ENCODE data around the gene TMOD4. TPM values are rescaled to one million over a fixed set of nuclear protein-coding genes. Genes with fewer than 3 reads are reported as not detected.
"Not testable (repeated sequence)": the region's sequence is repeated elsewhere in the genome, so short reads cannot be mapped to it uniquely, and the experiment has no call there.

Gene TMOD4
- total and polyA plus RNA-seq, 8 donors: 0.47 to 0.81 (median 0.56) TPM; not detected in 4

DNA sequence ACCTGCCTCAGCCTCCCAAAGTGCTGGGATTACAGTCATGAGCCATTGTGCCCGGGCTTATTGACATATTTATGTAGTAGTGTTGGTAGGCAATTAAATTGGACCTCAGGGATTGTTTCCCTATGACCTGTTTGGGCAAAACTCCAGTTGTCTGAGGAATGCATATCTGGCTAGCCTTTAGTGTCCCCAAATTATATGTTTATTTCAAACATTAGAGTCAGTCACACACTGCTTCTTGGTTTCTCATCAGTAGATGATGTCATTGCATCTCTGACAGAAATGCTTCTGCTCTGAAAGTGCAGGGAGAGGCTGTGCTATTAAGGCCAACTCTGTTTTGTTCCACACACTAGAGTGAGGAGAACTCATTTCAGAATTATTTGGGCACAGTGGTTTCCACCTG is 35.0 kb upstream of the TMOD4 start:
- Histone ChIP-seq H3K27ac (no peak overlapping the region), H3K4me1 (no peaks in the 10 kb centered on the region)
- ATAC-seq: no peak

DNA sequence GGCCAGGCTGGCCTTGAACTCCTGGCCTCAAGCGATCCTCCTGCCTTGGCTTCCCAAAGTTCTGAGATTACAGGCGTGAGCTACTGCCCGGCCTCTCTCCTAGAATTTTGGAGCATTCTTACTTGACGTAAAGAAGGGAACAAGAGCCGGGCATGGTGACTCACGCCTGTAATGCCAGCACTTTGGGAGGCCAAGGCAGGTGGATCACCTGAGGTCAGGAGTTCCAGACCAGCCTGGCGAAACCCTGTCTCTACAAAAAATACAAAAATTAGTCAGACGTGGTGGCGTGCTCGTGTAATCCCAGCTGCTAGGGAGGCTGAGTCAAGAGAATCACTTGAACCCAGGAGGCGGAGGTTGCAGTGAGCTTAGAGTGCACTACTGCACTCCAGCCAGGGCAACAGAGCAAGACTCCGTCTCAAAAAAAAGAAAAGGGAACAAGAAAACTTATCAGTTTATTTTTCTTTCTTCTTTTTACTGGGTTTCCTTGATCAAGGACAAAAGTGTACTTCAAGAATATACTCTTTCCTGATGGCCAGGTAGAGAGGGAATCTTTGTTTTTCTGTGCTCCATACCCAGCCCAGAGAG is 29.7 kb upstream of the TMOD4 start:
- DNase-seq; H3K27me3 ChIP-seq; FAIRE-seq; H3K9me3 ChIP-seq; H3K4me3 ChIP-seq; H3K27ac ChIP-seq; intact Hi-C loops (cut with DNase I); H3K4me1 ChIP-seq; H3K36me3 ChIP-seq; ATAC-seq: not testable (repeated sequence)
- WGBS, 2 donors: 94 to 97% methylated on average over 11 to 12 of the region's 12 CpGs

More for the DNA sequence above, 35.0 kb upstream of the TMOD4 start:
- no peaks in the 10 kb centered on the region for H3K27me3 ChIP-seq
- intact Hi-C loops (cut with DNase I): no loop called here
- H3K36me3 ChIP-seq: peaks cover 0 to 9% (median 0%) of the 10 kb centered on the region in 3 donors
- WGBS, 2 donors: 64 to 68% methylated on average over 1 of the region's 1 CpG
- FAIRE-seq (no peak), DNase-seq (no peak)
- H3K9me3 ChIP-seq: no peaks in the 10 kb centered on the region
- no peak overlapping the region for H3K4me3 ChIP-seq
- TF ChIP-seq, protein P1, sequence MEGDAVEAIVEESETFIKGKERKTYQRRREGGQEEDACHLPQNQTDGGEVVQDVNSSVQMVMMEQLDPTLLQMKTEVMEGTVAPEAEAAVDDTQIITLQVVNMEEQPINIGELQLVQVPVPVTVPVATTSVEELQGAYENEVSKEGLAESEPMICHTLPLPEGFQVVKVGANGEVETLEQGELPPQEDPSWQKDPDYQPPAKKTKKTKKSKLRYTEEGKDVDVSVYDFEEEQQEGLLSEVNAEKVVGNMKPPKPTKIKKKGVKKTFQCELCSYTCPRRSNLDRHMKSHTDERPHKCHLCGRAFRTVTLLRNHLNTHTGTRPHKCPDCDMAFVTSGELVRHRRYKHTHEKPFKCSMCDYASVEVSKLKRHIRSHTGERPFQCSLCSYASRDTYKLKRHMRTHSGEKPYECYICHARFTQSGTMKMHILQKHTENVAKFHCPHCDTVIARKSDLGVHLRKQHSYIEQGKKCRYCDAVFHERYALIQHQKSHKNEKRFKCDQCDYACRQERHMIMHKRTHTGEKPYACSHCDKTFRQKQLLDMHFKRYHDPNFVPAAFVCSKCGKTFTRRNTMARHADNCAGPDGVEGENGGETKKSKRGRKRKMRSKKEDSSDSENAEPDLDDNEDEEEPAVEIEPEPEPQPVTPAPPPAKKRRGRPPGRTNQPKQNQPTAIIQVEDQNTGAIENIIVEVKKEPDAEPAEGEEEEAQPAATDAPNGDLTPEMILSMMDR (IDR thresholded peaks at IDR 0.05): no peak

DNA sequence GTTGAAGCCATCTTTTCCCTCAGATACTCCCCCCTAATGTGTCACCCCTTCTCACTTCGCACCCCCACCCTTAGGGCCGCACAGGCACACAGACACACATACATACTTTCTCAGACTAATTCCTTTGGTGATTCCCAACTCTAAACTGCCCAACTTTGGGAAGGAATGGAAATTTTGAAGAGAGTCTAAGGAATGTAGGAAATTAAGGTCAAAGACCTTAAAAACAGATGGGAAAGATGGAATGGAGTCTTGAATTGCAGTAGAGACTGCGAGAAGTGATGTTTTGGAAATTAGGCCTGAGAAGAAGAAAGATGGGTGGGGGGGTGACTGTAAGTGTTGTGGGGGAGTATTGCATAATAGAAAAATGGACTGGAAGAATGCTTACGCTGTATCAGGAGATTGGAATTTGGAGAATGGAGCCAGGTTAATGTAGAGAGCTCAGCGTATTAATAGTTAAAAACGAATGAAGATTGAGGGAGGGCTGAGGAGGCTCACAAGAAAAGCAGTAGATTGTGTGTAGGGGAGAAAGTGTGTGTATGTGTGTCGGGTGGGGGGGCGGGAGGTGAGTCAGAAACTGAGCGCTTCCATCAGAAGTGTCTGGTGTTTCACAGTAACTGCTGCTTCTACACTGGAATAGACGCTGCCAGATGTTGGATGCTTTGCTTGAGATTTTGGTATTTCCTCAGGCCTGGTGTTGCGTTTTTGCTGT is 24.2 kb upstream of the TMOD4 start:
- intact Hi-C loops (cut with DNase I): loop anchor here in 2 of 3 donors (5.0 kb wide), 1 partner anchor 52 kb away; the partner anchor contains the start of gene PSMD4 (in 2 of the 2)
- Histone ChIP-seq H3K9me3 (no peaks in the 10 kb centered on the region), H3K36me3 (no peaks in the 10 kb centered on the region), H3K27me3 (no peaks in the 10 kb centered on the region), H3K27ac (peak overlapping the region in 2 of 4 donors; percentile 92 to 93), H3K4me3 (peak overlapping the region; percentile 56 to 75 (median 65)), H3K4me1 (peaks cover 7 to 23% (median 12%) of the 10 kb centered on the region in 3 donors)
- 32 to 40% methylated on average over 10 to 11 of the region's 11 CpGs for WGBS, 2 donors
- TF ChIP-seq, protein P1 (IDR thresholded peaks at IDR 0.05): no peak
- ATAC-seq (no peak), FAIRE-seq (no peak), DNase-seq (no peak)

DNA sequence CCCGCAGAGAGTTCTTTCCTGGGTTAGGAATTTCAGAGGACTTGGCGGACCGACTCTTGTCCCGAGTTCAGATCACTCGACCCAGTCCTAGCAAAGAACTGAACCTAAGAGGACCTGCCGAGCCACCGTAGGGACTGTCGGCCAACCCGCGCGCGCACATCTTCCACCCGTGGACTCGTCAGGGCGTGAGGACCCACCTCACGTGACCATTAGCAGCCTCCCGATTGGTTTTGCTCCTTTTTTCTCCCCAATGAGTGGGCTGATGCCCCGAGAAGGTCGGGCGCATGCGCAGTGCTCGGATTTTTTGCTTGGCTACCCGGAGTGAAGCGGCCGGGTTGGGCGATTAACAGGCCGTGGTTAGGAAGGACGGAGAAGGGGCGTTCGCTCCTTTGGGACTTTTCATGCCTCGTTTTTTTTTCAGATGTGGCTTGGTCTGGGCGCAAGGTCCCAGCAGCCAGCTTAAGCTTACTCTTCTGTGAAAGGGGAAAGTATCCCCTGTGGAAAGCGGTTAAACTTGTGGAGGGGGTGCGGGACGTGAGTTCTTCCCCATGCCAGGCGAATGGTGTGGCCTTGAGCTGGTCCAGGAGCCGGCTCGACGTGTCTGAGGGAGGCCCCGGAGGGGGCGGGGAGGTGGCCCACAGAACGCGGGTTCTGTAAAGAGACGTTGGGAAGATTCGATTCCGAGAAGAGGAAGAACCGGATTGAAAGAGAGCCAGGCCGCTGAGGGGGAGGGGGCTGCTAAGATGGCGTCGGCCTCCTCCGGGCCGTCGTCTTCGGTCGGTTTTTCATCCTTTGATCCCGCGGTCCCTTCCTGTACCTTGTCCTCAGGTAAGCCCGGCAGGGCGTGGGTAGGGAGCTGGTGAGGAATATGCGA is 22.7 kb upstream of the TMOD4 start, which contains the start of gene PIP5K1A:
PIP5K1A (plus strand) TSS at position 299 of the 874 bp plus-strand sequence; CDS start at position 744, 445 bp downstream.
- peaks cover 7 to 23% (median 12%) of the 10 kb centered on the region in 3 donors for H3K4me1 ChIP-seq
- no peak for FAIRE-seq

More for the DNA sequence above, 22.7 kb upstream of the TMOD4 start, which contains the start of gene PIP5K1A:
- H3K4me3 ChIP-seq: peak within 1 kb of the TSS; percentile 56 to 75 (median 65)
- peak; percentile 87 to 91 (median 89) for ATAC-seq
- H3K36me3 ChIP-seq: no peaks in the 10 kb centered on the region
- intact Hi-C loops (cut with DNase I): loop anchor here in 2 of 3 donors (5.0 kb wide), 1 partner anchor 54 kb away; the partner anchor contains the start of gene PSMD4 (in 2 of the 2)
- TF ChIP-seq, protein P1 (IDR thresholded peaks at IDR 0.05): no peak
- H3K9me3 ChIP-seq: no peaks in the 10 kb centered on the region
- H3K27ac ChIP-seq: peak within 1 kb of the TSS; percentile 66 to 93 (median 82)
- H3K27me3 ChIP-seq: no peaks in the 10 kb centered on the region
- peak; percentile 97 to 100 (median 99) for DNase-seq
- 0% methylated on average over 59 to 60 of the region's 60 CpGs for WGBS, 2 donors

All from pancreas (tissue), 10 donors.